H4 (cell line): Measurements from ENCODE around the gene INS. TPM values are rescaled to one million over a fixed set of nuclear protein-coding genes. Genes with fewer than 3 reads are reported as not detected.

Source experiments
- DNase-seq: peaks from one replicate; pipeline ENCODE4 v3.0.0-alpha.2; 2015; ENCODE audit warnings: low spot score
- total RNA-seq: library from RNA; depleted of rRNA; stranded (reverse); fragments of >200 nt; shearing (Covaris generic); gene quantifications from 2 replicates; pipeline ENCODE4 v1.2.3, GENCODE V29; 2014; rRNA removed

INS gene
- total RNA-seq, 1 experiment from 2014 or later, result not detected

DNA sequence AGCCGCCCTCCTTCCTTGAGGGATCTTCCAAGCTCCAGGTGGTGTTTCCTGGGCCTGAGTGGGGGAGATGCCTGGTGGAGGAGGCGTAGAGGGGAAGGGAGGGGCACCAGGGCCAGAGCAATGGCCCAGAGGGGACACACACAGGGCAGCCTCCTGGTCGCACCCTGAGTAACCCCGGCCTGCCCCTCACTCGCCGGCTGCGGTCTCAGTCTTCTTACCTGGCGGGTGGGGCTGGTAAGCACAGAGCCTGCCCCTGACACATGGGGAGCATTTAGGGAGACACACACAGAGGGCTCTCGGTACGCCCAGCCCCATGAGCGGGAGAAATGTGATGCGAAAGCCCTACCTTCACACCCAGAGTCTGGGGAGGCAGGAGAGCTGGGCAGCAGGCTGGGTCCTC lies 45.7 kb downstream of the INS start:
- no peak for DNase-seq

DNA sequence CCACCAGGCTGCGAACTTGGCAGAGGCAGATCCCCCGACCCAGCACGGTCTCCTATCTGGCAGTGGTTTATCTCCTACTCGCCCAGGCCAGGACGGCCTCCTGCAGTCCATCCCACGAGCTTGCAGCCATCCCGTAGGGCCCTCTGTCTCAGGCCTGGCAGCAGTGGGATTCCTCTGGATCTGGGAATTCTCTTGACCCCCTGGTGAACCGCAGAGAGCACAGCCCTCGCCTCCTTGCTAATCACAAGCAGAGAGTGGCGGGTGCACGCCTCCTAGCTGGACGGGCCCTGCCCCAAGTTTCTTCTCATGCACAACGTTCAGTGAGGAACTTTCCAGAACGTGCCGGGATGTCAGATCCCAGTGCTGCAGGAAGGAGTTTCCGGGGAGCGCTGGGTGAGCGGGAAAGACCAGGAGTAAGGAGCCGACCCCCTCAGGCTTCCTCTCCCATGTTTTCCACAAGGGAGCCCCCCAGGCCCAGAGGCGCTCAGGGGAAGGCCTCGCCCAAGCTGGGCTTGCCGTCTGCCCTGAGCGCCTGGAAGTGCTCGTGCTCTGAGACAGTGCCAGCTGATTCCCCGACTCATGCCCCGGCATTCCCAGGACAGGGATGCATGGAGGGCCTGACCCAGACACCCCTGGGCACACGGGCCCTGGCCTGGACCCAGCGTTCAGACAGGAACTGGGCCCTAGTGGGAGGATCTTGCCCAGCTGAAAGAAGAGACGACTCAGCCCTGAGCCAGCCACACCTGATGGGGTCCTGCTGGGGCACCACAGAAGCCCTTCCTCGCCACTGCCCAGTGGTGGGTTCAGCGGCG lies 46.4 kb downstream of the INS start:
- no peak for DNase-seq

DNA sequence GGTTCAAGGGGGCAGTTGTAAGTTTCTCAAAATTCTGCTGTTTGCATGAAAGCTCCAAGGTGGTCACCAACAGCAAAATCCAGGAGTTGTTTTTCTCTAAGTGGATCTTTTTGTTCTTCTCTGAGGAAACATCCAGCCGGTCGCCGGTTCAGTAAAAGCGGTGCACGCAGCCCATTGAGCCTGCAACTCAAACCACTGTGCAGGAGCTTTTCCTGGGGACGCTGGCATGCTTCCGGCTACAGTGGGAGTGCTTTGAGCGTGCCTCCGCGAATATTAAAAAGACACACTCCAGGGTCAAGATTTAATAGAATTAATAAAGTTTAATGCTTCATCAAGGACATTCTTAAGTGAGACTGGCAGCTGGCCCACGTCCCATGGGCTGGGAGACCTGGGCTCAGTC lies 47.2 kb downstream of the INS start:
- no peak for DNase-seq

DNA sequence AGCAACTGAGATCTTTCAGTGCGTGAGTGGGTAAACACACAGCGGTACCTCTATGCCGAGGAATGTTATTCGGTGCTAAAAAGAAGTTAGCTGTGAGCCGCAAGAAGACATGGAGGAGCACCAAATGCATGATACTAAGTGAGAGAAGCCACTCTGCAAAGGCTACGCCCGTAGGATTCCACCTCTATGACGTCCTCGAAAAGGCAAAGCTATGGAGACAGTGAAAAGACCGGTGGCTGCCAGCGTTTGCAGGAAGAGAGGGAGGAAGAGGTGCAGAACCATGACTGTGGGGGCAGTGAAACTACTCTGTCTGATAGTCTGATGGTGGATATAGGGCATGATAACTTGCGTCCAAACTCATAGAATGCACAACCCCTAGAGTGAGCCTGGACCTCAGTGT lies 50.5 kb downstream of the INS start:
- no peak for DNase-seq

Other genes starting within 250 kb of the INS start
- not detected in 2 replicates for gene TNNT3, start 241.5 kb downstream of the INS start, total RNA-seq
- 271 and 398 TPM in 2 replicates for gene MRPL23, start 213.9 kb downstream of the INS start, total RNA-seq
- gene H19, start 163.4 kb downstream of the INS start, total RNA-seq, result 0.23 and 2.9 TPM in 2 replicates
- 0.60 and 2.0 TPM in 2 replicates for gene IGF2, start 21.8 kb downstream of the INS start, total RNA-seq
- gene TH, start 10.6 kb upstream of the INS start, total RNA-seq, result not detected in 2 replicates
- gene ASCL2, start 109.4 kb upstream of the INS start, total RNA-seq, result not detected in 2 replicates
- 0.10 and 1.5 TPM in 2 replicates for gene C11orf21, start 140.7 kb upstream of the INS start, total RNA-seq
- gene TSPAN32, start 140.8 kb upstream of the INS start, total RNA-seq, result 0.81 and 4.0 TPM in 2 replicates
- 135 and 154 TPM in 2 replicates for gene CD81, start 216.1 kb upstream of the INS start, total RNA-seq
- gene TSSC4, start 239.5 kb upstream of the INS start, total RNA-seq, result 32.8 and 52.2 TPM in 2 replicates